GM12874 (cell line): ENCODE measurements around the gene IER5.

Source experiments
- TF ChIP-seq, protein P1 (sequence below): IDR thresholded peaks from 2 replicates; pipeline ENCODE4 v1.5.1; 2011; ENCODE audit warnings: low read depth, mild to moderate bottlenecking, control low read depth, low read length, moderate library complexity; ENCODE audit not compliant: insufficient read depth

Gene IER5

DNA sequence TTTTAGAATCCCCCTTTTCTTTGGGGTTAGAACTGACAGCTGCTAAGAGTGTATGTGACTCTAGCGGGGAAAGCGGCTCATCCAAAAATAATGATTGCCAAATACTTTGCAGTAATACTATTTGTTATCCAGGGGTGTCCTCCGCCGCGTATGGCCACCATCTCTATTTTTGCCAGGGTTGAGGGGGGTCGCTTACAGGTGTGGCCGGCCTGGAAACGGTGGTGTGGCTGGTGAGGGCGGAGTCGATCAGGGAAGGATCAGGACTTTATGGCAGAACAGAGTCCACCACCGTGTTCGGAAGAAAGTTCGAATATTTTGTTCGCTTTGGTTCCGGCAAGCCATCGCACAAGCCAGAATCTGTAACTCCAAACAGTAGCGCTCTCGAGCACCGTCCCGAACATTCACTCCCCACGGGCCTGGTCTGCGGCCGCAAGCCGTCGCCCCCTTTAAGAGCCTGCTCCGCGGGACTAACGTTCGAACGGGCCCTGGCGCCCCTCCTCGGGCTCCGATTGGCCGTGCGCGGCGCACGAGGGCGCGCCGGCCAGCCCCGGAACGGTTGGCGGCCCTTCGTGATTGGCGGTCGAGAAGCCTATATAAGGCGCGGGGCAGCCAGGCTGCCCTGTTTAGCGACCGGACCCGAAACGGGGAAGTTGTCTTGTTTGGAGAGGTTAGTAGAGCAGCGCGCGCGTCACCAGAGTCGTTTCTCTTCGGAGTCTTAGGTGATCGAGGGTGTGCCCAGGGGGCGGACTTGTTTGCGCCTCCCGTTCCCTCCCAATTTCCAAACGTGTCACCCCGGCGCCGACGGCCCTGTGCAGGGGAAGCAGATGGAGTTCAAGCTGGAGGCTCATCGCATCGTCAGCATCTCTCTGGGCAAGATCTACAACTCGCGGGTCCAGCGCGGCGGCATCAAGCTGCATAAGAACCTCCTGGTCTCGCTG, at the start of gene IER5:
IER5 (plus strand) TSS at position 622 of the 938 bp plus-strand sequence; CDS start at position 825, 203 bp downstream.
- TF ChIP-seq, protein P1, sequence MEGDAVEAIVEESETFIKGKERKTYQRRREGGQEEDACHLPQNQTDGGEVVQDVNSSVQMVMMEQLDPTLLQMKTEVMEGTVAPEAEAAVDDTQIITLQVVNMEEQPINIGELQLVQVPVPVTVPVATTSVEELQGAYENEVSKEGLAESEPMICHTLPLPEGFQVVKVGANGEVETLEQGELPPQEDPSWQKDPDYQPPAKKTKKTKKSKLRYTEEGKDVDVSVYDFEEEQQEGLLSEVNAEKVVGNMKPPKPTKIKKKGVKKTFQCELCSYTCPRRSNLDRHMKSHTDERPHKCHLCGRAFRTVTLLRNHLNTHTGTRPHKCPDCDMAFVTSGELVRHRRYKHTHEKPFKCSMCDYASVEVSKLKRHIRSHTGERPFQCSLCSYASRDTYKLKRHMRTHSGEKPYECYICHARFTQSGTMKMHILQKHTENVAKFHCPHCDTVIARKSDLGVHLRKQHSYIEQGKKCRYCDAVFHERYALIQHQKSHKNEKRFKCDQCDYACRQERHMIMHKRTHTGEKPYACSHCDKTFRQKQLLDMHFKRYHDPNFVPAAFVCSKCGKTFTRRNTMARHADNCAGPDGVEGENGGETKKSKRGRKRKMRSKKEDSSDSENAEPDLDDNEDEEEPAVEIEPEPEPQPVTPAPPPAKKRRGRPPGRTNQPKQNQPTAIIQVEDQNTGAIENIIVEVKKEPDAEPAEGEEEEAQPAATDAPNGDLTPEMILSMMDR, result no peak

DNA sequence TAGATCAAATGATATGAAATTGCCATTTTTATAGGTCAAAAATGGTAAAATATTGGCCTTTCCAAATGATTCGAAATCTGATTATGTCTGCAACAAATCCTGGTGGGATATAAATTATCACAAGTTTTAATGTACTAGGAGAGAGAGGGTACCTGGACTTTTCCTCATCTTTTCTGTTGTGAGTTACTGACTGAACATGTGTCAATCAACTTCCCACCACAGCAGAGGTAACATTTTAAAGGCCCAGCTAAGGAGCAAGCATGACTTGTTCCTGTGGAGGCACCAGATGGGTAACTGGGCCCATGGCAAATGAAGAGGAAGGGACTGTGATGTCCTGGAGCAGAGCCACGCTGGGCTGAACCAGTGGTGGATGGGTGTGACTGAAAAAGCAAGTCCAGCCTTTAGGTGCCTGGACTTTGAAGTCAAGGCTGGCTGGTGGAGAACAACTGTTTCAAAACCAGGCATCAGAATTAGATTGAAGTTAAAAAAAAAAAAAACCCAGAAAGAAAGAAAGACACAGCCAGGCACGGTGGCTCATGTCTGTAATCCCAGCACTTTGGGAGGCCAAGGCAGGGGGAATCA, 48.1 kb upstream of the IER5 start:
- TF ChIP-seq, protein P1, result no peak

DNA sequence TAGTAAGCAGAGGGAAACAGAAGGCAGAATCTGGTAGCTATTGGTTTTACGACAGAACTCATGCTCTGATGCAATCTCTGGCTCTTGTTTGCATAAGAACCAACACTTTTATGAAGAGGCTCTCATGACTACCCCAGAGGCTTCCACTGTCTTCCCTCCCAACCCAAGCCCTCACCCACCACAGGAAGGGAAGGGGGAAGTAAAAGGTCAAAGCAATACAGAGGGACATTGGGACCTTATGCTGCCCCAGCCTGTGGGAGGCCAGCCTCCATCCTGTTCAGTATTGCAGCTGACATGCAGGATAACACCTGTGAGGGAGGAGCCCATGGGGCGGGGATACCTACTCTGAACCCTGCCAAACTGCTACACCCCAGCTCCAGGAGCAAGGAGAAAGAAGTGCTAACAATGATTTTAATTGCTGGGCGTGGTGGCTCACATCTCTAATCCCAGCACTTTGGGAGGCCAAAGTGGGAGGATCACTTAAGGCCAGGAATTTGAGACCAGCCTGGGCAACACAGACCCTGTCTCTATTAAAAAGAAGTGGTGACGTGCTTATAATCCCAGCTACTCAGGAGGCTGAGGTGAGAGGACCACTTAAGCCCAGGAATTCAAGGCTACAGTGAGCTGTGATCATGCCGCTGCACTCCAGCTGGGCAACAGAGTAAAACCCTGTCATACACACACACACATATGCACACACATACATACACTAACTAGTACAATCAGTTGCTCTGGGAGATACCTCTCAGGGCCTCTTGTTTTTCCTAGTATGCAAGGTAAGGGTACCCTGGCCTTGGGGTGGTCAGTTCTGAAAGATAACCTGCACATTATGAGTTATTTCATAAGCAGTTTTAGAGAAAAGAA, 45.2 kb upstream of the IER5 start:
- TF ChIP-seq, protein P1, result no peak

DNA sequence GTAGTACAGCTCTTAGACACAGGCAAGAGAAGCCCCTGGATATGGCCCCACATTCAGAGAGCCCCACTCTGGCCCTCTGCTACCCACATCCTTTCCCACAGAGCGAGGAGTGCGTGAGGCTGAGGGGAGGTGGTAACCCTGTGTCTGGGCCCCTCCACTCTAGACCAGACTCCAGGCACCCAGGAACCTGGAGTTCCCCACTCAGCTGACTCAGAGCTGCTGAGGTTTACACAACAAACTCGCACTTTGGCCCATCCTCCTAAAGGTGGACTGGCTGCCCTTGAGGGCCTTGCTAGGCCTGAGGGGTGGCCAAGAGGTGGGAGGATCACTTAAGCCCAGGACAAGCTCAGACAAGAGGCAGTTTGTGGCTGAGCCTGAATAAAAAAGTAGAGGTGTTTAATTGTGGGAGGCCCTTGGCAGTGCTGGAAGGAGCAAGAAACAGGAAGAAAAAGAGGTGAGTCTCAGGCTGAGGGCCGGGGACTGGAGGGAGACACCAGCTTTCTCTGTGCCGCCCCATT, 44.0 kb upstream of the IER5 start:
- TF ChIP-seq, protein P1, result no peak

DNA sequence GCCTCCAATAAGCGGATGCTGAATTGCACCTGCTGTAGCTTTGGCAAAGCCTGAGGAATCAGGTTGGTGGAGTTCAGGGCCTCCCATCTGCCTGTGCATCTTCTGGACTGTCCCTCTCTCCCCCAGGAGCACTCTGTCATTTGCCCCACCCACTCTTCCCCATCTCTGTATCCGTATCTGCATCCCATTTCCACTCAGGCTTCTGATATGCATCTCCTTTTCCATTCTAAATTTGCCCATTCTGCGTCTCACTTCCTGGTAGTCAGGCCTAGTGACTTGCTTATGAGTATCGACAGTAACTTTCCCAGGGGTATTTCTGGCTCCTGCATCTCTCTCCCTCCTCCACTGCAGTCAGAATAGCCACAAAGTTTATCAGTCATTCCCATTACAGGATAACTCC, 39.1 kb upstream of the IER5 start:
- TF ChIP-seq, protein P1, result no peak

DNA sequence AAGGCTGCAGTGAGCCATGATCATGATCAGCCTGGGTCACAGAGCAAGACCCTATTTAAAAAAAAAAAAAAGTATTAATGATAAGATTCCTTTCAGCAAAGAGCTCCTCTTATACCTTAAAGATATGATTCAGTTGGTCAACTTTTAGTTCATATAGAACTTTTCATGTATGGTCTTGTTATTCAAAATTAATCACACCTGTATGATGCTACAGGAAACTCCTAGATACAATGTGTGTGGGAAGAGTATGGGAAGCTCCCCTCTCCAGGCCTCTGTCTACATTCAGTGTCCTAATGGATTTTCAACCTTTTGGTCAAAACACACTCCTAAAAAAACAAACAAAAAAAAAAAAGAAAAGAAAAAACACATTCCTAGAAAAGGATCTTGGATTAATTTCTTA, 37.6 kb upstream of the IER5 start:
- TF ChIP-seq, protein P1, result no peak
